ENCODE measurements around the gene TCF19.

TCF19 gene, protein sequence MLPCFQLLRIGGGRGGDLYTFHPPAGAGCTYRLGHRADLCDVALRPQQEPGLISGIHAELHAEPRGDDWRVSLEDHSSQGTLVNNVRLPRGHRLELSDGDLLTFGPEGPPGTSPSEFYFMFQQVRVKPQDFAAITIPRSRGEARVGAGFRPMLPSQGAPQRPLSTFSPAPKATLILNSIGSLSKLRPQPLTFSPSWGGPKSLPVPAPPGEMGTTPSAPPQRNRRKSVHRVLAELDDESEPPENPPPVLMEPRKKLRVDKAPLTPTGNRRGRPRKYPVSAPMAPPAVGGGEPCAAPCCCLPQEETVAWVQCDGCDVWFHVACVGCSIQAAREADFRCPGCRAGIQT

GRCh38 chr6:31158140-31158862 is at the start of gene TCF19:
Gene TCF19 (plus strand): TSS chr6:31158589. CDS start chr6:31159470, 881 bp downstream.
- Histone ChIP-seq H2AFZ (ENCODE audit: low read depth, low read length) (peak within 1 kb of the TSS; percentile 84), H3K4me1 (ENCODE audit: insufficient read depth, low read length) (peaks cover 19% of the 10 kb centered on the region), H3K27me3 (ENCODE audit: insufficient read depth, low read length) (no peaks in the 10 kb centered on the region), H3K36me3 (ENCODE audit: insufficient read depth, low read length) (peaks cover 13% of the 10 kb centered on the region), H3K4me3 (ENCODE audit: low read length) (peak within 1 kb of the TSS; percentile 72), H3K9me3 (ENCODE audit: low read length) (no peaks in the 10 kb centered on the region)

DNA sequence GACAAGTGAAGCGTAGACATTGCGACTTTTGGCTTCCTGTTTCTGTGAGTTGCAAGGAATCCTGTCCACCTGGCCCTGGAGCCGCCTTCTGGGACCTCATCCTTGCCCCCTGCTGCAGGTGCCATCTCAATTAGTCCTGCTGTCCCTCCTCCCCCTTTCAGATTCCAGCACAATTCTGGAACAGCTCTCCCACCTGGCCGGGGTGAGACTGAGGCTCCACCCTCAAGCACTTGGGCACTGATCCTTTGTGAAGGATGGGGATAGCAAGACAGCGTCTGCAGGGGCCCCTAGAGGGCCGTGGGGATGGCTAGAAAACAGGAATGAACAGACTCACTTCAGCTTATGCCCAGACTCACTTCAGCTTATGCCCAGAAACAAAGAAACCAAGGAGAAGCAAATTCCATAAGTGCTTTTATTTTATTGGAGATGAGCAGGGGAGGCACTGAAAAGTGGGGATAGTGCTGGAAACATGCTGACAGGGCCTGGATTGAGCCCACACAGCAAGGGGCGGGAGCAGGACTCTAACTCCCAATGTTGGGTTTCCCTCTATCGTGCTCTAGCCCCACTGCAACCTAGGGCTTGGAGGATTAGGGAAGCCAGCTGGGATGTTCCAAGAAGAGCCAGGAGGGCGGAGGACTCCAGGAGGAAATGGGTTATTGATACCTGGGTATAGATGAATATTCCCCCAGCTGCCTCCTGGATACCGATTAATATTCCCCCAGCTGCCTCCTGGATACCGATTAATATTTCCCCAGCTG is 47.4 kb upstream of the TCF19 start:
- Histone ChIP-seq H2AFZ (ENCODE audit: low read depth, low read length) (no peak overlapping the region), H3K9me3 (ENCODE audit: low read length) (no peaks in the 10 kb centered on the region), H3K27me3 (ENCODE audit: insufficient read depth, low read length) (peaks cover 23% of the 10 kb centered on the region), H3K36me3 (ENCODE audit: insufficient read depth, low read length) (no peaks in the 10 kb centered on the region), H3K4me1 (ENCODE audit: insufficient read depth, low read length) (no peaks in the 10 kb centered on the region), H3K4me3 (ENCODE audit: low read length) (no peak overlapping the region)

DNA sequence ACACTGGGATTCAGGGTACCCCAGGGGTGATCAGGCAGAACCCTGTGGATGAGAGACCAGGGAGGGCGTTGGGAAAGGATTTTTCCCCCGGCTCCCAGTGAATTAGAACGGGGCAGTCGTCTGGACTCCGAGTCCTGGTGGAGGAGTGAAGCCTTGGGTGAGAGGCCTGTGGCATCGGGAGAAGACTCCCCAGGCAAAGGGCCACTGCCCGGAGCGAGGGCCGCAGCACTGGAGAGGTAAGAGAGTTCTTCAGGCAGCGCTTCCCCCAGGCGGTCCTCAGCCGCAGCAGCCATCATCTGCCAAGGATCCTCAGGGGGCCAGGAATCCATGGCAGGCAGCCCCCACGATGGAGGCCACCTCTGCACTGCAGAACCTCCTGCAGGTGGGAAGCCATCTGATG is 46.7 kb upstream of the TCF19 start:
- H3K27me3 ChIP-seq (ENCODE audit: insufficient read depth, low read length) = peaks cover 23% of the 10 kb centered on the region
- no peak overlapping the region for H3K4me3 ChIP-seq (ENCODE audit: low read length)
- H3K4me1 ChIP-seq (ENCODE audit: insufficient read depth, low read length) = no peaks in the 10 kb centered on the region
- no peaks in the 10 kb centered on the region for H3K36me3 ChIP-seq (ENCODE audit: insufficient read depth, low read length)
- no peak overlapping the region for H2AFZ ChIP-seq (ENCODE audit: low read depth, low read length)
- no peaks in the 10 kb centered on the region for H3K9me3 ChIP-seq (ENCODE audit: low read length)

- no peaks in the 10 kb centered on the region for H3K36me3 ChIP-seq (ENCODE audit: insufficient read depth, low read length)
- peaks cover 24% of the 10 kb centered on the region for H3K27me3 ChIP-seq (ENCODE audit: insufficient read depth, low read length)
- H2AFZ ChIP-seq (ENCODE audit: low read depth, low read length) = no peak within 1 kb of the TSS
- no peaks in the 10 kb centered on the region for H3K9me3 ChIP-seq (ENCODE audit: low read length)
- H3K4me3 ChIP-seq (ENCODE audit: low read length) = no peak within 1 kb of the TSS
- no peaks in the 10 kb centered on the region for H3K4me1 ChIP-seq (ENCODE audit: insufficient read depth, low read length)
Measured at GRCh38 chr6:31112478-31112877, 45.9 kb upstream of the TCF19 start, which contains the start of gene C6orf15. Gene C6orf15 (minus strand): TSS chr6:31112575. CDS start chr6:31112555, 20 bp downstream.

- no peaks in the 10 kb centered on the region for H3K9me3 ChIP-seq (ENCODE audit: low read length)
- H3K4me1 ChIP-seq (ENCODE audit: insufficient read depth, low read length) = no peaks in the 10 kb centered on the region
- H3K36me3 ChIP-seq (ENCODE audit: insufficient read depth, low read length) = no peaks in the 10 kb centered on the region
- H3K4me3 ChIP-seq (ENCODE audit: low read length) = no peak overlapping the region
- no peak overlapping the region for H2AFZ ChIP-seq (ENCODE audit: low read depth, low read length)
- H3K27me3 ChIP-seq (ENCODE audit: insufficient read depth, low read length) = peaks cover 29% of the 10 kb centered on the region
Measured at GRCh38 chr6:31113861-31114540, 44.4 kb upstream of the TCF19 start.

DNA sequence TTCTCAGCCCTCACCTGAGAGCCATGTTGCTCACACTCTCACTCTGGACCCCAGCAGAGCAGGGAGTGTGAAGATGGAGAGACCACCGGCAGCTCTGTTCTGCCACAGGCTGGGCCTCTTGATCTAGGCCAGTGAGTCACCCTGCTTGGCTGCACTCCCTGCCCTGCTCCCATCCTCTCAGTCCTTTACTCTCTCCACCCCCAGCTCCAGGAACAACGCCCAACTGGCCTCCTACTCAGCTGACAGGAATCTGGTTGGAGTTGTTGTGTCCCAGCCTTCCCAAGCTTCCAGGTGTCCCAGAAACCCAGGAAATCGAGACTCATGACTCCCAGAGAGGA is 43.9 kb upstream of the TCF19 start, which contains the start of gene PSORS1C1:
Gene PSORS1C1 (plus strand): TSS at position 260 of the 338 bp plus-strand sequence. CDS start 14,833 bp downstream, outside the sequence.
- H3K4me3 ChIP-seq (ENCODE audit: low read length) = no peak within 1 kb of the TSS
- H2AFZ ChIP-seq (ENCODE audit: low read depth, low read length) = no peak within 1 kb of the TSS
- no peaks in the 10 kb centered on the region for H3K36me3 ChIP-seq (ENCODE audit: insufficient read depth, low read length)
- H3K4me1 ChIP-seq (ENCODE audit: insufficient read depth, low read length) = no peaks in the 10 kb centered on the region
- peaks cover 29% of the 10 kb centered on the region for H3K27me3 ChIP-seq (ENCODE audit: insufficient read depth, low read length)
- no peaks in the 10 kb centered on the region for H3K9me3 ChIP-seq (ENCODE audit: low read length)

GRCh38 chr6:31114970-31115849 is 43.2 kb upstream of the TCF19 start:
- peaks cover 29% of the 10 kb centered on the region for H3K27me3 ChIP-seq (ENCODE audit: insufficient read depth, low read length)
- H3K36me3 ChIP-seq (ENCODE audit: insufficient read depth, low read length) = no peaks in the 10 kb centered on the region
- H3K9me3 ChIP-seq (ENCODE audit: low read length) = no peaks in the 10 kb centered on the region
- no peak overlapping the region for H2AFZ ChIP-seq (ENCODE audit: low read depth, low read length)
- no peak overlapping the region for H3K4me3 ChIP-seq (ENCODE audit: low read length)
- H3K4me1 ChIP-seq (ENCODE audit: insufficient read depth, low read length) = no peaks in the 10 kb centered on the region

GRCh38 chr6:31115941-31116560 is 42.3 kb upstream of the TCF19 start:
- Histone ChIP-seq H2AFZ (ENCODE audit: low read depth, low read length) (no peak overlapping the region), H3K9me3 (ENCODE audit: low read length) (no peaks in the 10 kb centered on the region), H3K36me3 (ENCODE audit: insufficient read depth, low read length) (no peaks in the 10 kb centered on the region), H3K27me3 (ENCODE audit: insufficient read depth, low read length) (peaks cover 21% of the 10 kb centered on the region), H3K4me3 (ENCODE audit: low read length) (no peak overlapping the region), H3K4me1 (ENCODE audit: insufficient read depth, low read length) (no peaks in the 10 kb centered on the region)

DNA sequence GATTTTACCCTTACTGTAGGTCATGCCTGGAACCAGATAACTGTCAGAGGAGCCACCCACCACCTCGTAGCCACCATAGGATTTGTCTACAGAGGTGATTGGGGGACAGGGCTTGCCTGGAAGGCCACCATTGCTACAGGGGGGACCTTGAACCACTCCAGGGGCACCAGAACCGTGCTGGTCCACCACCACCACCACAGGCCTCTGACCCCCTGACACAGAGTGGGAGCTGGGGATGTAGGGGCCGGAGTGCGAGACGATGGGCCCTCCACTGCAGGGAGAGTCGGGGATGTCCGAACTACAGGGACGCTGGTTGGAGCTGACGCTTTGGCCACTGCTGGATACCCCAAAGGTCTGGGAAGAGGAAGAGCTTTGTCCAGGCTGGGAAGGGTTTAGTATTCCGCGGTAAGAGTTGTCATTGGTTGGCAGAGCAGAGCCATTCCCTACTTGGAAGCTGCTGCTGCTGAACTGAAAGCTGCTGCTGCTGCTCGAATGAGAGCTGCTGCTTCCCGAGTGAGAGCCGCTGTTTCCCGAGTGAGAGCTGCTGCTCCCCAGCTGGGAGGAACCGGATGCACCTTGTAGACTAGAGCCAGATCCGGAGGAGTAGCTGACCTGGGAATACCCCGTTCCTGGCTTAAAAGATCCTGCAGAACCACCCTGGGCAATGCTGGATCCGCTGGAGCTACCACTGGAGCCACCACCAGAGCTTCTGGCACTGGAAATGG is 41.6 kb upstream of the TCF19 start:
- Histone ChIP-seq H3K9me3 (ENCODE audit: low read length) (no peaks in the 10 kb centered on the region), H3K27me3 (ENCODE audit: insufficient read depth, low read length) (peaks cover 21% of the 10 kb centered on the region), H3K4me1 (ENCODE audit: insufficient read depth, low read length) (no peaks in the 10 kb centered on the region), H3K4me3 (ENCODE audit: low read length) (no peak overlapping the region), H2AFZ (ENCODE audit: low read depth, low read length) (no peak overlapping the region), H3K36me3 (ENCODE audit: insufficient read depth, low read length) (no peaks in the 10 kb centered on the region)

- Histone ChIP-seq H3K9me3 (ENCODE audit: low read length) (no peaks in the 10 kb centered on the region), H3K27me3 (ENCODE audit: insufficient read depth, low read length) (peaks cover 20% of the 10 kb centered on the region), H3K4me1 (ENCODE audit: insufficient read depth, low read length) (no peaks in the 10 kb centered on the region), H3K4me3 (ENCODE audit: low read length) (no peak overlapping the region), H2AFZ (ENCODE audit: low read depth, low read length) (no peak overlapping the region), H3K36me3 (ENCODE audit: insufficient read depth, low read length) (no peaks in the 10 kb centered on the region)
Measured at GRCh38 chr6:31118178-31118577, 40.2 kb upstream of the TCF19 start.

DNA sequence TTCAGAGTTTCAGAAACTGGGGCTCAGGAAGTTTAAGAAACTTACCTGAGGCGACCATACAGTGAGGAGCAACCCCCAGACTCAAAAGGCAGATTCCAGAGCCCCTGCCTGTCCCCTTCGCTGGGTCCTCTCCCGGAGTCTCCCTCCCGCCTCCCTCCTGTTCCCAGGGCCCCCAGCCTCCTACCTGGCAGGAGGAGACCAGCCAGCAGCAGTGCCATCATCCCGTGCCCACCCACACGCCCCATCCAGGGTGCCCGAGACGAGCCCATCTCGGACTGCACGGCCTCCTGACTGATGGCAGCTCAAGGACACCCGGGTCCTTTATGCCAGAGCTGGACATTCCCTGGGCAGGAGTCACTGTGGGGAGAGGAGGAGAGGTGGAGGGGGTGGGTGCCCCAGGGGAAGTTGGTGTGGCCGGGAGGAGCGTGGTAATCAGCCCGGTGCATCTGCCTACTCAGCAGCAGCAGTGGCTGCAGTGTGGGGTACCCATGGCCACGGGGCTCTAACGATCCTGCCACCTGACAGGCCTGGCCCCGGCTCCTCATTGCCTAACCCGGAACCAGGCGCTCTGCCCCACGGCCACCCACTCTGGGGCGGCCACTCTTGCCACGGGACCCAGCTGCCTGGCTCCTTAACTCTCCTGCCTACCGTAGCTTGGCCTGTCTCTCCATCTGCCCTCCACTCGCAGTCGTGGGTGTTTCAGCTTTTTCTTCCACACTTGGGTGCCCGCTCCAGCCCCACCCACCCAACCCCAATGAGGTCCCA is 38.1 kb upstream of the TCF19 start, which contains the start of gene CDSN:
Gene CDSN (minus strand): TSS at position 296 of the 765 bp plus-strand sequence. CDS start 27 bp downstream, at position 269.
- H3K36me3 ChIP-seq (ENCODE audit: insufficient read depth, low read length) = no peaks in the 10 kb centered on the region
- no peak within 1 kb of the TSS for H3K4me3 ChIP-seq (ENCODE audit: low read length)
- no peaks in the 10 kb centered on the region for H3K9me3 ChIP-seq (ENCODE audit: low read length)
- H3K4me1 ChIP-seq (ENCODE audit: insufficient read depth, low read length) = no peaks in the 10 kb centered on the region
- H3K27me3 ChIP-seq (ENCODE audit: insufficient read depth, low read length) = peaks cover 15% of the 10 kb centered on the region
- H2AFZ ChIP-seq (ENCODE audit: low read depth, low read length) = no peak within 1 kb of the TSS
